Mammary epithelial cell (primary cell): ENCODE measurements around the gene MGA.

Experiments used
- CTCF ChIP-seq, 2 donors: IDR thresholded peaks in 1 of 2; conservative IDR thresholded peaks in 1 of 2; 2 replicates each; pipeline ENCODE4 v1.5.1; 2011 to 2012; ENCODE audit warnings: inconsistent platforms in 2 of 2, low read length in 2 of 2, mild to moderate bottlenecking in 2 of 2, control low read depth in 1 of 2, low read depth in 1 of 2; ENCODE audit not compliant: insufficient read depth in 1 of 2; ENCODE audit errors: extremely low read depth in 1 of 2
- EZH2 ChIP-seq: IDR thresholded peaks from 2 replicates; pipeline ENCODE4 v1.6.1; 2012; ENCODE audit warnings: low read length, inconsistent platforms, borderline replicate concordance

GRCh38 chr15:41772720-41773331, 112.6 kb downstream of the MGA start:
- TF ChIP-seq CTCF (conservative IDR thresholded peaks at IDR 0.05 in 1 of 2, IDR thresholded peaks at IDR 0.05 in 1 of 2; ENCODE audit: extremely low read depth in 1 of 2, insufficient read depth in 1 of 2, low read depth in 1 of 2, low read length in 2 of 2) (peak; percentile 82 to 87), EZH2 (no peak)
